K562 (cell line): ENCODE measurements around the gene WDR62. TPM values are rescaled to one million over a fixed set of nuclear protein-coding genes. Genes with fewer than 3 reads are reported as not detected.

Experiments
- ATF3 ChIP-seq, 2 experiments: fragments of 450-650 bp in 1 of 2; sonication (generic) in 1 of 2; formaldehyde crosslinking in 1 of 2; IDR thresholded peaks in 1 of 2; conservative IDR thresholded peaks in 1 of 2; 2 replicates each; pipeline versions ENCODE4 v1.6.1 to v1.8.1; 2016 to 2023; ENCODE audit warnings: mild to moderate bottlenecking in 2 of 2, moderate library complexity in 2 of 2, inconsistent platforms in 1 of 2, missing genetic modification reagents in 1 of 2
- CTCFL ChIP-seq: IDR thresholded peaks from 2 replicates; pipeline ENCODE4 v1.6.1; 2011; ENCODE audit warnings: borderline replicate concordance, low read depth, mild to moderate bottlenecking, moderate library complexity, low read length; ENCODE audit not compliant: insufficient read depth, poor library complexity, severe bottlenecking
- E2F4 ChIP-seq: sonication (generic); formaldehyde crosslinking; IDR thresholded peaks from 2 replicates; pipeline ENCODE4 v1.8.0; 2022; ENCODE audit warnings: mild to moderate bottlenecking, low read depth, missing genetic modification reagents
- HMG20B ChIP-seq: fragments of 250-450 bp; sonication (Bioruptor Pico); IDR thresholded peaks from 2 replicates; pipeline ENCODE4 v1.5.0; 2021; ENCODE audit warnings: mild to moderate bottlenecking
- RBBP5 ChIP-seq: fragments of 200-600 bp; sonication (generic); IDR thresholded peaks from 2 replicates; pipeline ENCODE4 v1.6.1; 2012; ENCODE audit warnings: borderline replicate concordance, mild to moderate bottlenecking, low read length, control low read depth, inconsistent platforms; ENCODE audit not compliant: insufficient read depth, poor library complexity, severe bottlenecking
- SAP30 ChIP-seq: fragments of 200-600 bp; sonication (generic); IDR thresholded peaks from 2 replicates; pipeline ENCODE4 v1.6.1; 2012; ENCODE audit warnings: borderline replicate concordance, low read depth, mild to moderate bottlenecking, moderate library complexity, low read length, control low read depth, inconsistent platforms; ENCODE audit not compliant: insufficient read depth, poor library complexity, severe bottlenecking
- SRSF7 ChIP-seq: fragments of 200-400 bp; formaldehyde crosslinking; optimal IDR thresholded peaks from 2 replicates; pipeline ENCODE3; 2017; ENCODE audit warnings: mild to moderate bottlenecking, low read depth, low read length
- TRIM28 ChIP-seq: fragments of 450-650 bp; IDR thresholded peaks from 2 replicates; pipeline ENCODE4 v1.6.1; 2017
- UBTF ChIP-seq, 2 experiments: IDR thresholded peaks; 2 replicates each; pipeline ENCODE4 v1.6.1; 2012; ENCODE audit warnings: improper control_type of control experiment in 2 of 2, low read depth in 2 of 2, low read length in 2 of 2, borderline replicate concordance in 1 of 2
- ZBTB7A ChIP-seq: IDR thresholded peaks from 2 replicates; pipeline ENCODE4 v1.6.1; 2011; ENCODE audit warnings: low read depth, mild to moderate bottlenecking, low read length, moderate library complexity, borderline replicate concordance; ENCODE audit not compliant: control insufficient read depth
- ZC3H11A ChIP-seq: IDR thresholded peaks from 2 replicates; pipeline ENCODE4 v1.6.1; 2012; ENCODE audit warnings: low read depth, low read length, improper control_type of control experiment
- ZNF224 ChIP-seq: sonication (generic); formaldehyde crosslinking; IDR thresholded peaks from 2 replicates; pipeline ENCODE4 v1.8.0; 2022; ENCODE audit warnings: mild to moderate bottlenecking, missing genetic modification reagents
- ZNF311 ChIP-seq: fragments of 250-450 bp; sonication (Bioruptor Pico); IDR thresholded peaks from 2 replicates; pipeline ENCODE4 v1.4.0; 2020; ENCODE audit warnings: mild to moderate bottlenecking, moderate library complexity
- ZNF398 ChIP-seq: fragments of 250-450 bp; sonication (Bioruptor Pico); IDR thresholded peaks from 2 replicates; pipeline ENCODE4 v1.8.0; 2021; ENCODE audit warnings: moderate library complexity, mild to moderate bottlenecking, inconsistent platforms
- ZZZ3 ChIP-seq: fragments of 450-650 bp; IDR thresholded peaks from 2 replicates; pipeline ENCODE4 v1.6.1; 2016; ENCODE audit warnings: antibody characterized with exemption, mild to moderate bottlenecking, moderate library complexity
- polyA plus RNA-seq, 8 experiments: library from polyadenylated mRNA; depleted of rRNA in 4 of 8; stranded (reverse) in 5 of 8; unstranded in 3 of 8; fragments of >200 nt; fragmentation: Nextera tagmentation in 2 of 8; fragmentation: Illumina TruSeq in 1 of 8; extraction: Ambion mirVana in 2 of 8; extraction: Trizol in 1 of 8; gene quantifications; 2 replicates each; pipeline versions ENCODE4 v1.2.1 to v1.2.3, GENCODE V29; 2011 to 2014; ENCODE audit warnings: inconsistent platforms in 1 of 8, missing spikeins in 1 of 8
- total RNA-seq, 7 experiments: library from RNA; depleted of rRNA in 6 of 7; stranded (reverse); fragments of >200 nt in 6 of 7; fragmentation: Illumina TruSeq in 2 of 7; extraction: Trizol in 2 of 7; gene quantifications; 2 replicates each; pipeline versions ENCODE4 v1.2.1 to v1.2.3, GENCODE V29; 2011 to 2021; ENCODE audit warnings: low replicate concordance in 1 of 7

Gene WDR62
- total and polyA plus RNA-seq, 9 of the 15 experiments (the other 6 are each of a cell fraction or from before 2014, with no cell fraction given) = 0.35 to 32.8 (median 14.4) TPM

- TF ChIP-seq ZNF398 (CRISPR knock-in tag) (no peak), HMG20B (CRISPR knock-in tag) (0 out of 2 replicates have a peak, but pooled peaks have one; percentile 29), SAP30 (peak; percentile 49), ZC3H11A (no peak), ZNF224 (CRISPR knock-in tag) (peak; percentile 10; the same call in 1 of the 2 replicates), ZZZ3 (no peak), ZBTB7A (peak; percentile 78), ATF3 (IDR thresholded peaks at IDR 0.05) (no peak), ATF3 (CRISPR knock-in tag; conservative IDR thresholded peaks at IDR 0.05) (0 out of 2 replicates have a peak, but pooled peaks have one; percentile 60), SRSF7 (no peak), E2F4 (CRISPR knock-in tag) (no peak), TRIM28 (no peak), ZNF311 (no peak), UBTF (IDR thresholded peaks at IDR 0.05; ENCODE audit: borderline replicate concordance in 1 of 2, low read depth in 2 of 2, low read length in 2 of 2) (peak; percentile 4 to 14; a peak in 1 of 4 replicates), RBBP5 (no peak), CTCFL (no peak)
These were observed 85.8 kb downstream of the WDR62 start (continued) for GRCh38 chr19:36140304-36141038.
